T47D (cell line): ENCODE results near the gene ATF7IP2.
"Not testable (repeated sequence)": the region's sequence is repeated elsewhere in the genome, so short reads cannot be mapped to it uniquely, and the experiment has no call there.

Source experiments
- DNase-seq, 2 experiments: peaks; one replicate each; pipeline versions ENCODE4 v3.0.0 to v3.0.0-alpha.2; 2011 to 2012; ENCODE audit warnings: low read depth in 1 of 2, low spot score in 1 of 2
- JUND ChIP-seq: IDR thresholded peaks from 2 replicates; pipeline ENCODE4 v1.6.1; 2012; ENCODE audit warnings: low read depth
- in situ Hi-C: cut with HindIII; loops from 2 replicates; pipeline ENCODE4 v1.10.0; 2016; ENCODE audit warnings: low sequenced_read_pairs, low pct_unique_long_range_greater_than_20kb

Gene ATF7IP2

GRCh38 chr16:10494343-10495030 is 108.6 kb downstream of the ATF7IP2 start:
- TF ChIP-seq JUND = no peak
- no peak for DNase-seq
- in situ Hi-C loops = no loop called here

GRCh38 chr16:10495031-10495345 is 109.1 kb downstream of the ATF7IP2 start:
- no peak for TF ChIP-seq JUND
- in situ Hi-C loops = no loop called here
- no peak for DNase-seq

GRCh38 chr16:10497132-10498101 is 111.6 kb downstream of the ATF7IP2 start:
- in situ Hi-C loops = no loop called here
- no peak for DNase-seq
- TF ChIP-seq JUND = no peak

- DNase-seq = no peak
- TF ChIP-seq JUND = no peak
- in situ Hi-C loops = no loop called here
Measured at GRCh38 chr16:10500582-10500981, 114.7 kb downstream of the ATF7IP2 start.

GRCh38 chr16:10501016-10501607 is 115.3 kb downstream of the ATF7IP2 start:
- no peak for DNase-seq
- no peak for TF ChIP-seq JUND
- in situ Hi-C loops = no loop called here

- no peak for DNase-seq
- in situ Hi-C loops = no loop called here
- no peak for TF ChIP-seq JUND
Measured at GRCh38 chr16:10502776-10503175, 116.9 kb downstream of the ATF7IP2 start.

- no peak for DNase-seq
- in situ Hi-C loops = no loop called here
- no peak for TF ChIP-seq JUND
Measured at GRCh38 chr16:10504404-10504885, 118.6 kb downstream of the ATF7IP2 start.

- in situ Hi-C loops, DNase-seq: not testable (repeated sequence)
Measured at GRCh38 chr16:10505286-10505685, 119.4 kb downstream of the ATF7IP2 start.

- in situ Hi-C loops = no loop called here
- TF ChIP-seq JUND = no peak
- DNase-seq = peak; percentile 59 to 85
Measured at GRCh38 chr16:10509534-10510025, 123.7 kb downstream of the ATF7IP2 start.

GRCh38 chr16:10510279-10510678 is 124.4 kb downstream of the ATF7IP2 start:
- no peak for DNase-seq
- in situ Hi-C loops = no loop called here
- no peak for TF ChIP-seq JUND

- no peak for DNase-seq
- in situ Hi-C loops = no loop called here
- TF ChIP-seq JUND = no peak
Measured at GRCh38 chr16:10511829-10512228, 126.0 kb downstream of the ATF7IP2 start.

- in situ Hi-C loops = no loop called here
- no peak for TF ChIP-seq JUND
- peak in 1 of 2 experiments; percentile 73 for DNase-seq
Measured at GRCh38 chr16:10514369-10515055, 128.7 kb downstream of the ATF7IP2 start.
